Trophoblast cell (in vitro differentiated cells and primary cell): ENCODE data around the gene FNDC11.

Experiments
- DNase-seq, 2 donors: peaks; one replicate each; pipeline ENCODE4 v3.0.0-alpha.2; 2016
- H2AFZ ChIP-seq: 2 replicates; pipeline ENCODE4 v1.6.1; 2013; ENCODE audit warnings: low read length, moderate library complexity, mild to moderate bottlenecking; ENCODE audit not compliant: insufficient read depth, poor library complexity
- H2AK5ac ChIP-seq: 2 replicates; pipeline ENCODE4 v1.6.1; 2013; ENCODE audit warnings: mild to moderate bottlenecking, low read length
- H2BK120ac ChIP-seq: 2 replicates; pipeline ENCODE4 v1.6.1; 2013; ENCODE audit warnings: low read length, mild to moderate bottlenecking, moderate library complexity; ENCODE audit not compliant: insufficient read depth, poor library complexity
- H2BK12ac ChIP-seq: 2 replicates; pipeline ENCODE4 v1.6.1; 2013; ENCODE audit warnings: mild to moderate bottlenecking, low read length, moderate library complexity
- H2BK5ac ChIP-seq: 2 replicates; pipeline ENCODE4 v1.6.1; 2013; ENCODE audit warnings: low read length, low read depth, moderate library complexity, mild to moderate bottlenecking; ENCODE audit not compliant: poor library complexity
- H3K14ac ChIP-seq: 2 replicates; pipeline ENCODE4 v1.6.1; 2013; ENCODE audit warnings: mild to moderate bottlenecking, low read length
- H3K18ac ChIP-seq: 2 replicates; pipeline ENCODE4 v1.6.1; 2013; ENCODE audit warnings: mild to moderate bottlenecking, low read length
- H3K23ac ChIP-seq: 2 replicates; pipeline ENCODE4 v1.6.1; 2013; ENCODE audit warnings: low read length
- H3K27ac ChIP-seq: 2 replicates; pipeline ENCODE4 v1.5.1; 2013; ENCODE audit warnings: low read depth, mild to moderate bottlenecking, inconsistent platforms, low read length, moderate library complexity
- H3K27me3 ChIP-seq: 2 replicates; pipeline ENCODE4 v1.6.1; 2013; ENCODE audit warnings: inconsistent platforms, mild to moderate bottlenecking, low read length, moderate library complexity; ENCODE audit not compliant: insufficient read depth
- H3K36me3 ChIP-seq, 2 experiments: 1 replicate in 1 of 2; 2 replicates in 1 of 2; pipeline ENCODE4 v1.6.1; 2013; ENCODE audit warnings: low read length in 2 of 2, mild to moderate bottlenecking in 2 of 2, moderate library complexity in 1 of 2; ENCODE audit not compliant: insufficient read depth in 2 of 2, control insufficient read depth in 1 of 2
- H3K4ac ChIP-seq: 2 replicates; pipeline ENCODE4 v1.6.1; 2013; ENCODE audit warnings: low read depth, mild to moderate bottlenecking, low read length, moderate library complexity
- H3K4me1 ChIP-seq, 2 experiments: 1 replicate in 1 of 2; 2 replicates in 1 of 2; pipeline ENCODE4 v1.6.1; 2013; ENCODE audit warnings: low read length in 2 of 2, mild to moderate bottlenecking in 2 of 2, moderate library complexity in 1 of 2; ENCODE audit not compliant: insufficient read depth in 2 of 2, control insufficient read depth in 1 of 2
- H3K4me2 ChIP-seq: 2 replicates; pipeline ENCODE4 v1.6.1; 2013; ENCODE audit warnings: inconsistent platforms, mild to moderate bottlenecking, low read length, moderate library complexity
- H3K4me3 ChIP-seq: 2 replicates; pipeline ENCODE4 v1.5.1; 2013; ENCODE audit warnings: mild to moderate bottlenecking, low read depth, low read length, inconsistent platforms
- H3K79me1 ChIP-seq: one replicate; pipeline ENCODE4 v1.6.1; 2013; ENCODE audit warnings: low read length
- H3K79me2 ChIP-seq: 2 replicates; pipeline ENCODE4 v1.6.1; 2013; ENCODE audit warnings: low read length, mild to moderate bottlenecking; ENCODE audit not compliant: control insufficient read depth, insufficient read depth, poor library complexity
- H3K9ac ChIP-seq: 2 replicates; pipeline ENCODE4 v1.6.1; 2013; ENCODE audit warnings: mild to moderate bottlenecking, low read length
- H3K9me3 ChIP-seq: 2 replicates; pipeline ENCODE4 v1.6.1; 2013; ENCODE audit warnings: low read depth, mild to moderate bottlenecking, control low read depth, inconsistent platforms, low read length; ENCODE audit not compliant: insufficient read depth
- H4K12ac ChIP-seq: 2 replicates; pipeline ENCODE4 v1.6.1; 2013; ENCODE audit warnings: low read depth, mild to moderate bottlenecking, low read length, moderate library complexity
- H4K8ac ChIP-seq: 2 replicates; pipeline ENCODE4 v1.6.1; 2013; ENCODE audit warnings: low read depth, mild to moderate bottlenecking, low read length, moderate library complexity
- H4K91ac ChIP-seq: one replicate; pipeline ENCODE4 v1.6.1; 2013; ENCODE audit warnings: low read depth, mild to moderate bottlenecking, low read length, moderate library complexity
- WGBS: extraction: QIAGEN DNeasy Blood & Tissue Kit; methylation state at CpG from one replicate; pipeline ENCODE4 v1.1.7; 2013; ENCODE audit warnings: missing lambda C conversion rate; ENCODE audit not compliant: insufficient read length, insufficient coverage; ENCODE audit errors: extremely low coverage; 5-methylcytosine and 5-hydroxymethylcytosine counted together

Gene FNDC11

GRCh38 chr20:63545814-63546213 lies 8.1 kb upstream of the FNDC11 start:
- no peaks in the 10 kb centered on the region for H3K9me3 ChIP-seq
- H3K79me1 ChIP-seq, result no peaks in the 10 kb centered on the region
- H3K4me2 ChIP-seq, result no peak overlapping the region
- H4K91ac ChIP-seq, result no peak overlapping the region
- WGBS, result no CpG with 5 or more reads among the region's 6 CpGs
- no peak overlapping the region for H3K4me3 ChIP-seq
- H3K23ac ChIP-seq, result no peak overlapping the region
- no peak overlapping the region for H3K18ac ChIP-seq
- no peak overlapping the region for H2AK5ac ChIP-seq
- no peak overlapping the region for H3K4ac ChIP-seq
- no peaks in the 10 kb centered on the region for H3K27me3 ChIP-seq
- no peak overlapping the region for H3K9ac ChIP-seq
- no peak overlapping the region for H2BK12ac ChIP-seq
- peaks cover 0 to 3% of the 10 kb centered on the region in 2 experiments for H3K4me1 ChIP-seq
- H3K79me2 ChIP-seq, result no peaks in the 10 kb centered on the region
- no peak overlapping the region for H2BK5ac ChIP-seq
- no peak overlapping the region for H2AFZ ChIP-seq
- no peak overlapping the region for H3K14ac ChIP-seq
- no peak overlapping the region for H4K12ac ChIP-seq
- H4K8ac ChIP-seq, result no peak overlapping the region
- no peak overlapping the region for H3K27ac ChIP-seq
- no peak overlapping the region for H2BK120ac ChIP-seq
- DNase-seq, result no peak
- H3K36me3 ChIP-seq, result no peaks in the 10 kb centered on the region

- no CpG with 5 or more reads among the region's 20 CpGs for WGBS
- Histone ChIP-seq H4K12ac (no peak overlapping the region), H3K23ac (no peak overlapping the region)
Measured at GRCh38 chr20:63546256-63546955, 7.6 kb upstream of the FNDC11 start.

GRCh38 chr20:63546956-63547724 lies 6.8 kb upstream of the FNDC11 start:
- no peak overlapping the region for H3K4me2 ChIP-seq
- no peaks in the 10 kb centered on the region for H3K27me3 ChIP-seq
- no peak for DNase-seq

More at GRCh38 chr20:63546256-63546955, 7.6 kb upstream of the FNDC11 start:
- Histone ChIP-seq H2AK5ac (no peak overlapping the region), H2BK120ac (no peak overlapping the region), H2AFZ (no peak overlapping the region), H3K14ac (no peak overlapping the region), H3K9me3 (no peaks in the 10 kb centered on the region), H3K9ac (no peak overlapping the region), H3K27me3 (no peaks in the 10 kb centered on the region), H3K79me2 (no peaks in the 10 kb centered on the region), H3K4me3 (no peak overlapping the region), H3K27ac (no peak overlapping the region), H4K91ac (no peak overlapping the region), H4K8ac (no peak overlapping the region), H2BK5ac (no peak overlapping the region), H3K4ac (no peak overlapping the region), H3K4me2 (no peak overlapping the region), H3K79me1 (no peaks in the 10 kb centered on the region), H2BK12ac (no peak overlapping the region), H3K4me1 (peaks cover 0 to 3% of the 10 kb centered on the region in 2 experiments), H3K18ac (no peak overlapping the region), H3K36me3 (no peaks in the 10 kb centered on the region)
- no peak for DNase-seq

GRCh38 chr20:63547725-63548480 lies 6.1 kb upstream of the FNDC11 start, which contains the start of gene SRMS:
TSS of gene SRMS (minus strand) at chr20:63547749. CDS start at chr20:63547463, 286 bp downstream.
- DNase-seq, result no peak
- no peak within 1 kb of the TSS for H4K12ac ChIP-seq
- H4K91ac ChIP-seq, result no peak within 1 kb of the TSS
- no peak within 1 kb of the TSS for H2BK120ac ChIP-seq
- no CpG with 5 or more reads among the region's 35 CpGs for WGBS
- H3K9ac ChIP-seq, result no peak within 1 kb of the TSS
- no peaks in the 10 kb centered on the region for H3K9me3 ChIP-seq
- H3K79me1 ChIP-seq, result no peaks in the 10 kb centered on the region
- no peak within 1 kb of the TSS for H2BK12ac ChIP-seq
- H2BK5ac ChIP-seq, result no peak within 1 kb of the TSS
- peaks cover 2 to 6% of the 10 kb centered on the region in 2 experiments for H3K4me1 ChIP-seq
- no peak within 1 kb of the TSS for H3K23ac ChIP-seq
- H2AFZ ChIP-seq, result no peak within 1 kb of the TSS
- H3K79me2 ChIP-seq, result no peaks in the 10 kb centered on the region
- H4K8ac ChIP-seq, result no peak within 1 kb of the TSS
- no peak within 1 kb of the TSS for H3K4me2 ChIP-seq
- no peak within 1 kb of the TSS for H3K4ac ChIP-seq
- no peaks in the 10 kb centered on the region for H3K27me3 ChIP-seq
- no peak within 1 kb of the TSS for H3K27ac ChIP-seq
- no peak within 1 kb of the TSS for H3K4me3 ChIP-seq
- H3K18ac ChIP-seq, result no peak within 1 kb of the TSS
- no peak within 1 kb of the TSS for H2AK5ac ChIP-seq
- no peak within 1 kb of the TSS for H3K14ac ChIP-seq
- no peaks in the 10 kb centered on the region for H3K36me3 ChIP-seq

More at GRCh38 chr20:63546956-63547724, 6.8 kb upstream of the FNDC11 start:
- H3K4ac ChIP-seq, result no peak overlapping the region
- H3K79me2 ChIP-seq, result no peaks in the 10 kb centered on the region
- H3K4me1 ChIP-seq, result peaks cover 0 to 3% of the 10 kb centered on the region in 2 experiments
- no peak overlapping the region for H3K18ac ChIP-seq
- H2AK5ac ChIP-seq, result no peak overlapping the region
- H2BK120ac ChIP-seq, result no peak overlapping the region
- H4K8ac ChIP-seq, result no peak overlapping the region
- H3K79me1 ChIP-seq, result no peaks in the 10 kb centered on the region
- no peak overlapping the region for H3K27ac ChIP-seq
- no peak overlapping the region for H4K12ac ChIP-seq
- H3K36me3 ChIP-seq, result no peaks in the 10 kb centered on the region
- no CpG with 5 or more reads among the region's 58 CpGs for WGBS
- H2BK12ac ChIP-seq, result no peak overlapping the region
- H2BK5ac ChIP-seq, result no peak overlapping the region
- H3K9ac ChIP-seq, result no peak overlapping the region
- no peaks in the 10 kb centered on the region for H3K9me3 ChIP-seq
- H2AFZ ChIP-seq, result no peak overlapping the region
- no peak overlapping the region for H3K23ac ChIP-seq
- no peak overlapping the region for H3K14ac ChIP-seq
- no peak overlapping the region for H3K4me3 ChIP-seq
- no peak overlapping the region for H4K91ac ChIP-seq
